WI38 (cell line): ENCODE measurements around the gene CST9.

Experiments
- H3K4me3 ChIP-seq: 2 replicates; pipeline ENCODE4 v1.5.1; 2011; ENCODE audit warnings: low read depth, mild to moderate bottlenecking, control low read depth, low read length
- CTCF ChIP-seq: IDR thresholded peaks from 2 replicates; pipeline ENCODE4 v1.5.1; 2012; ENCODE audit warnings: low read depth, mild to moderate bottlenecking, control low read depth, low read length

Gene CST9

DNA sequence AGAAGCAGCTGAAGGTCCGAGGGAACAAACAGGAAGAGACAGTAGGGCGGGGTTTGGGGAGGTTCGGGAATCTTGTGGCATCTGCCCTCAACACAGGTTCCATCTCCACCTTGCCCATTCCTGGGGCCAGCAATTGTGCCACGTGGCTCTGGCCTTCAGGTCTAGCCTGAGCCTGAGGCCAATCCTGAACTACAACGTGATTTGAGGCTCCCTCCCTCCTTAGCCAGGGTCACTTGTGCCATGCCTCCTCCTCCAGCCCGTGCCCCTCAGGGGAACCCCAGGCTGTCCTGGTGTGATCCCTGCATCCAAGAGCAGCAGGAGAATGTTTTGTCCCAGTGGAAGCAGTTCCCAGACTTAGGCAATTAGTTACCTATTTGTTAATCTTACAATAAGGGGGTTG is 3.0 kb downstream of the CST9 start:
- no peak for TF ChIP-seq CTCF
- no peak overlapping the region for H3K4me3 ChIP-seq

DNA sequence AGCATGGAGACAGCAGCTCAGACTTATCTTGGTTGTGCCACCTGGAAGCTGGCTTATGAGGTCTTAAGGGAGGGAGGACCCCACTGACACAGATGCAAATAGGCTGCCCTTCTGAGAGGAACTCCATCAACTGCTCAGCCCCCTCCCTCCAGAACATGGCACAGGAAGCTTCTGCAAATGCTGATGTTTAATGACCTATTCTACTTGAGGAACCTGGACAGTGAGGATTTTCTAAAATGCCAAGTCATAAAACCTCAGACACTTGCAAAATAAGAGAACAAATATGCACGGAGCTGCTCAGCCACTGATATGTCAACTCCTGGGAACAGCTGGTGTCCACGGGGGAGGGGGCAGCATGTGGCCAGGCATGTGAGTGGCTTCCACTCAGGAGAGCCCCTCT is 3.5 kb downstream of the CST9 start:
- no peak overlapping the region for H3K4me3 ChIP-seq
- no peak for TF ChIP-seq CTCF

GRCh38 chr20:23601715-23602114 is 4.0 kb downstream of the CST9 start:
- H3K4me3 ChIP-seq: no peak overlapping the region
- TF ChIP-seq CTCF: no peak

GRCh38 chr20:23598481-23598880 is 7.2 kb downstream of the CST9 start:
- no peak overlapping the region for H3K4me3 ChIP-seq
- TF ChIP-seq CTCF: no peak

- no peak overlapping the region for H3K4me3 ChIP-seq
Measured at GRCh38 chr20:23596579-23597250, 9.0 kb downstream of the CST9 start.

DNA sequence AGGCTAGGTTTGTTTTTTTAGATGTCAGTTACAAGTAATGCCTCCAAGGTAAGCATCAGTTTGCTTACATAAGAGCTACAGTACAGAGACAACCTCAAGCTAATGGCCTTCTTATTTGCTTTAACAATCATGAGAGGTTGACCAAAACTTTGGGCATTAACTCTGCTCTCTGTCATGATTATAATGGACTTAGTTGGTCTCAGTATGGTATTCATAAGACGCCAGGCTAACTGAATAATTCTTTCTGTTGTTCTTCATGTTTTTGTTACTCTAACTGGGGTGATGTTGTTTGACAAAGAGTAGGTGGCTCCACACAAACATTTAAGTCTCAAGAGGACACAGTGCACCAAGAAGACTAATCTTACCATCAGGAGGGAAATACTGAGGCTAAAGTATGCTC is 9.8 kb downstream of the CST9 start:
- no peak overlapping the region for H3K4me3 ChIP-seq
- no peak for TF ChIP-seq CTCF

More at GRCh38 chr20:23596579-23597250, 9.0 kb downstream of the CST9 start:
- TF ChIP-seq CTCF: no peak

DNA sequence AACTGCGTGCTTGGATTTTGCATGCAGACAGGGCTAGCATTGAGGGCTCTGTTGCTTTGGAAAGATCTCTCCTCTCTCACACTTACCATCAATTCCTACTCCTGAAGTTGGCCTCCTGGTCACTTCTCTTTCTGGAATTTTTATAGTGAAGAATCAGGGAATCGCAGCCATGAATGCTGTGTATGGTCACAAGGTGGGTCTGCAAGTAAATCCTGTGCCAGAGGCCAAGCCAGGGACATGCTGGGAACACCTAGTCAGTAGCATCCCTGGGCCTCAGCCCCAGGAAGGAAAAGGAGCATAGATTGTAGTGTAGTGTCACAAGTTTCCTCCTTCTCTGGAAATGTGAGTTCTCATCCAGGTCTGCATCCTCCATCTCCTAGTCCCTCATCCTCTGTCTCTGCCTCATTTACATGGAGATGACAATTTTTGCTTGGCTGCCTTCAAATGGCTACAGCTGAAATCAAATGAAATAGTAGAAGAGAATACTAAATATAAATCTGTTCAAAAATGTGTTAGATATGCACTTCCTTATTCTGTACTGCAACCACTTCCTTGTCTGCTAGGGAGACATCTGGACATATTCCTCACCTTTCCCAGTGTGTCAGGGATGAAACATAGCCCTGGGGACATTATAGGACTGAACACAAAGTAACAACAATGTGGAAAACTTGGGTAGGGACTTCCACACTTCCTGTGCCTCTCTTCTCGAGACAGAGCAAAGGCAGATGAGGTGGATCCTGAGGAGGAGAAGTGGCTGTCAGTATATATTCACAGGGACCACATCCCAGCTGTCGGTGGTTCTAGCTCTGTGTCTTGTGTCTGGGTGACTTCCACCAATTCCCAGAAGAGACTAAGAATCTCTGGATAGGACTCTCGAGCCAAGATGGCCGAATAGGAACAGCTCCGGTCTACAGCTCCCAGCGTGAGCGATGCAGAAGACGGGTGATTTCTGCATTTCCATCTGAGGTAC is 17.0 kb downstream of the CST9 start:
- no peak overlapping the region for H3K4me3 ChIP-seq
- no peak for TF ChIP-seq CTCF
